HCT116 (cell line): ENCODE measurements around the gene TM9SF1. TPM values are rescaled to one million over a fixed set of nuclear protein-coding genes. Genes with fewer than 3 reads are reported as not detected.

Experiments
- ATAC-seq: fragments of 200-7000 bp; cut with Tn5 transposase; 2 replicates; pipeline ENCODE4 v1.9.1; 2020; ENCODE audit warnings: mild to moderate bottlenecking, moderate library complexity
- BruUV-seq: library from RNA; stranded (reverse); fragments of 400-500 nt; replicated peaks from 2 replicates; lab custom pipeline; 2021; lab: Mats Ljungman, UMichigan
- CTCF ChIA-PET: fragments of 300-600 bp; sonication (Branson Sonifier 250); formaldehyde crosslinking; loops from one replicate; lab custom pipeline; 2021; ENCODE audit warnings: antibody characterized with exemption; lab: Charles Lee
- POLR2A ChIA-PET: fragments of 300-600, 350-600 bp; sonication (Branson Sonifier 250); formaldehyde crosslinking; loops from one replicate; lab custom pipeline; 2021; ENCODE audit warnings: antibody characterized with exemption; lab: Charles Lee
- RAD21 ChIA-PET, 2 experiments: fragments of 300-600 bp; sonication (Branson Sonifier 250); formaldehyde crosslinking; loops; one replicate each; lab custom pipeline; 2023; ENCODE audit warnings: low total read pairs in 2 of 2; ENCODE audit not compliant: uncharacterized antibody in 2 of 2, unreplicated experiment in 2 of 2, low non-redundant PET in 1 of 2; lab: Charles Lee
- DNase-seq: peaks from one replicate; pipeline ENCODE4 v3.0.0-alpha.2; 2010; ENCODE audit warnings: low read depth, low spot score
- H2AFZ ChIP-seq: fragments of 200-600 bp; shearing (Covaris generic), sonication (generic); 2 replicates; pipeline ENCODE4 v1.6.1; 2017; ENCODE audit warnings: low read depth, mixed run types, mixed read lengths, antibody characterized with exemption, low read length; ENCODE audit not compliant: poor library complexity, severe bottlenecking
- H3K27ac ChIP-seq: 2 replicates; pipeline ENCODE4 v1.5.1; 2012; ENCODE audit warnings: low read depth, low read length
- H3K27me3 ChIP-seq: fragments of 200-600 bp; sonication (generic); 2 replicates; pipeline ENCODE4 v1.6.1; 2016; ENCODE audit warnings: mixed run types, low read length, mixed read lengths; ENCODE audit not compliant: insufficient read depth
- H3K36me3 ChIP-seq, 2 experiments: fragments of 200-500 bp in 1 of 2; fragments of 200-600 bp in 1 of 2; sonication (Bioruptor generic) in 1 of 2; sonication (generic) in 1 of 2; 2 replicates each; pipeline versions ENCODE4 v1.5.1 to v1.6.1; 2014 to 2016; ENCODE audit warnings: low read length in 2 of 2, inconsistent platforms in 1 of 2, mixed read lengths in 1 of 2, mixed run types in 1 of 2; ENCODE audit not compliant: insufficient read depth in 2 of 2, control insufficient read depth in 1 of 2
- H3K4me1 ChIP-seq, 2 experiments: fragments of 200-600 bp in 1 of 2; sonication (generic) in 1 of 2; 2 replicates each; pipeline versions ENCODE4 v1.5.1 to v1.6.1; 2012 to 2017; ENCODE audit warnings: low read length in 2 of 2, inconsistent platforms in 1 of 2, mild to moderate bottlenecking in 1 of 2, mixed read lengths in 1 of 2, mixed run types in 1 of 2, moderate library complexity in 1 of 2; ENCODE audit not compliant: insufficient read depth in 2 of 2, control insufficient read depth in 1 of 2
- H3K4me2 ChIP-seq: fragments of 200-600 bp; sonication (generic); 2 replicates; pipeline ENCODE4 v1.6.1; 2017; ENCODE audit warnings: mixed run types, low read length, mixed read lengths
- H3K4me3 ChIP-seq, 2 experiments: fragments of 200-600 bp in 1 of 2; sonication (generic) in 1 of 2; replicated peaks in 1 of 2; 2 replicates each; pipeline ENCODE4 v1.5.1; 2011 to 2016; ENCODE audit warnings: low read length in 2 of 2, control low read depth in 1 of 2, low read depth in 1 of 2, mild to moderate bottlenecking in 1 of 2, mixed read lengths in 1 of 2, mixed run types in 1 of 2
- H3K79me2 ChIP-seq: fragments of 200-600 bp; sonication (generic); 2 replicates; pipeline ENCODE4 v1.6.1; 2017; ENCODE audit warnings: mild to moderate bottlenecking, mixed run types, low read length, moderate library complexity, mixed read lengths; ENCODE audit not compliant: insufficient read depth
- H3K9ac ChIP-seq: fragments of 200-600 bp; sonication (generic); 2 replicates; pipeline ENCODE4 v1.6.1; 2016; ENCODE audit warnings: low read length, mixed read lengths
- H3K9me2 ChIP-seq: fragments of 200-600 bp; sonication (generic), shearing (Covaris generic); 2 replicates; pipeline ENCODE4 v1.6.1; 2017; ENCODE audit warnings: mixed run types, mild to moderate bottlenecking, moderate library complexity; ENCODE audit not compliant: insufficient read depth
- H3K9me3 ChIP-seq, 2 experiments: fragments of 200-500 bp in 1 of 2; fragments of 200-600 bp in 1 of 2; sonication (Bioruptor generic) in 1 of 2; sonication (generic) in 1 of 2; 2 replicates each; pipeline ENCODE4 v1.6.1; 2014 to 2017; ENCODE audit warnings: low read length in 2 of 2, mixed read lengths in 2 of 2, inconsistent platforms in 1 of 2, low read depth in 1 of 2, mild to moderate bottlenecking in 1 of 2, mixed run types in 1 of 2, moderate library complexity in 1 of 2; ENCODE audit not compliant: control insufficient read depth in 1 of 2, insufficient read depth in 1 of 2
- H4K20me1 ChIP-seq: fragments of 200-600 bp; sonication (generic), shearing (Covaris generic); 2 replicates; pipeline ENCODE4 v1.6.1; 2017; ENCODE audit warnings: mixed run types, mild to moderate bottlenecking, moderate library complexity; ENCODE audit not compliant: insufficient read depth
- CEBPB ChIP-seq: IDR thresholded peaks from 2 replicates; pipeline ENCODE4 v1.6.1; 2012; ENCODE audit warnings: low read depth
- EGR1 ChIP-seq: IDR thresholded peaks from 2 replicates; pipeline ENCODE4 v1.6.1; 2012; ENCODE audit warnings: low read depth
- EZH2 ChIP-seq: fragments of 200-600 bp; sonication (generic); IDR thresholded peaks from 2 replicates; pipeline ENCODE4 v1.6.1; 2017; ENCODE audit warnings: antibody characterized with exemption, mixed run types
- EZH2phosphoT487 ChIP-seq: fragments of 200-600 bp; IDR thresholded peaks from 2 replicates; pipeline ENCODE4 v1.6.1; 2018; ENCODE audit warnings: antibody characterized with exemption, borderline replicate concordance
- FOSL1 ChIP-seq: IDR thresholded peaks from 2 replicates; pipeline ENCODE4 v1.6.1; 2012; ENCODE audit warnings: low read depth
- JUND ChIP-seq: IDR thresholded peaks from 2 replicates; pipeline ENCODE4 v1.6.1; 2012
- POLR2A ChIP-seq: IDR thresholded peaks from 2 replicates; pipeline ENCODE4 v1.7.0; 2011; ENCODE audit warnings: borderline replicate concordance; ENCODE audit not compliant: insufficient read depth, insufficient read length; ENCODE audit errors: extremely low read depth
- POLR2AphosphoS5 ChIP-seq: IDR thresholded peaks from 2 replicates; pipeline ENCODE4 v1.6.1; 2011; ENCODE audit warnings: mild to moderate bottlenecking, low read depth, low read length, moderate library complexity
- RAD21 ChIP-seq: IDR thresholded peaks from 2 replicates; pipeline ENCODE4 v1.6.1; 2012; ENCODE audit warnings: low read depth, mild to moderate bottlenecking
- TCF7L2 ChIP-seq: IDR thresholded peaks from 2 replicates; pipeline ENCODE4 v1.7.0; 2011; ENCODE audit warnings: borderline replicate concordance, inconsistent platforms; ENCODE audit not compliant: insufficient read depth, insufficient read length; ENCODE audit errors: extremely low read depth
- ZBTB33 ChIP-seq: IDR thresholded peaks from 2 replicates; pipeline ENCODE4 v1.6.1; 2011; ENCODE audit warnings: mild to moderate bottlenecking, low read length, moderate library complexity; ENCODE audit not compliant: insufficient replicate concordance; ENCODE audit errors: extremely low read depth
- ZFX ChIP-seq: fragments of 450-650 bp; IDR thresholded peaks from 2 replicates; pipeline ENCODE4 v1.6.1; 2017
- ZNF274 ChIP-seq: fragments of 200-500 bp; sonication (Bioruptor generic); IDR thresholded peaks from 2 replicates; pipeline ENCODE4 v1.6.1; 2014; ENCODE audit warnings: mild to moderate bottlenecking, low read depth, low read length, inconsistent platforms
- intact Hi-C: fragments of 100-400 bp; cut with micrococcal nuclease; formaldehyde crosslinking; loops from 2 replicates; pipeline ENCODE4 v1.10.0; 2022
- total RNA-seq: library from RNA; stranded (reverse); gene quantifications from one replicate; pipeline ENCODE4 v1.2.1, GENCODE V29; 2021; ENCODE audit not compliant: unreplicated experiment

Gene TM9SF1
- total RNA-seq, 1 experiment from 2014 or later = 35.2 TPM

GRCh38 chr14:24151404-24152080, 43.7 kb downstream of the TM9SF1 start:
- H3K9me3 ChIP-seq = no peaks in the 10 kb centered on the region
- DNase-seq (no peak), ATAC-seq (no peak)
- H3K27ac ChIP-seq = no peak overlapping the region
- no peaks in the 10 kb centered on the region for H4K20me1 ChIP-seq
- intact Hi-C loops = no loop called here
- H3K79me2 ChIP-seq = peaks cover 36% of the 10 kb centered on the region
- H3K4me1 ChIP-seq = peaks cover 5 to 7% of the 10 kb centered on the region in 2 experiments
- peaks cover 39 to 48% of the 10 kb centered on the region in 2 experiments for H3K36me3 ChIP-seq
- no peak overlapping the region for H3K4me2 ChIP-seq
- no peak for TF ChIP-seq RAD21
- no peak for TF ChIP-seq FOSL1
- no peak for TF ChIP-seq EZH2phosphoT487
- no peak for TF ChIP-seq POLR2AphosphoS5
- TF ChIP-seq TCF7L2 = no peak
- TF ChIP-seq JUND = no peak
- TF ChIP-seq ZNF274 = no peak
- TF ChIP-seq ZFX = no peak
- no peak for TF ChIP-seq CEBPB
- no peak for TF ChIP-seq EGR1
- TF ChIP-seq POLR2A = no peak
- no peak for TF ChIP-seq EZH2
- TF ChIP-seq ZBTB33 = no peak
- CTCF ChIA-PET = no interaction called here
- no peak overlapping the region for H2AFZ ChIP-seq
- no TSS peak for BruUV-seq
- RAD21 ChIA-PET = no interaction called here
- no peak overlapping the region for H3K4me3 ChIP-seq
- POLR2A ChIA-PET = interaction anchor here (1.8 kb wide), 1 partner anchor 10 kb away, joined by 4 read pairs; the partner anchor contains the start of gene EMC9
- H3K27me3 ChIP-seq = no peaks in the 10 kb centered on the region
- no peak overlapping the region for H3K9ac ChIP-seq
- H3K9me2 ChIP-seq = no peaks in the 10 kb centered on the region
